ENCODE measurements around the gene GPAT2.

- no peak for TF ChIP-seq POLR2A (IDR thresholded peaks at IDR 0.05)
- TF ChIP-seq CTCF (IDR thresholded peaks at IDR 0.05): no peak
Measured at GRCh38 chr2:96072746-96073145, 38.0 kb upstream of the GPAT2 start.

All from right lobe of liver (tissue), 4 donors.